HG02852 (cell line): Measurements from ENCODE around the gene ORM1.

Experiments used
- ATAC-seq: cut with Tn5 transposase; IDR thresholded peaks from one replicate; pipeline ENCODE4 v1.9.1; 2021; ENCODE audit warnings: mild to moderate bottlenecking, moderate library complexity; ENCODE audit not compliant: unreplicated experiment

Gene ORM1

DNA sequence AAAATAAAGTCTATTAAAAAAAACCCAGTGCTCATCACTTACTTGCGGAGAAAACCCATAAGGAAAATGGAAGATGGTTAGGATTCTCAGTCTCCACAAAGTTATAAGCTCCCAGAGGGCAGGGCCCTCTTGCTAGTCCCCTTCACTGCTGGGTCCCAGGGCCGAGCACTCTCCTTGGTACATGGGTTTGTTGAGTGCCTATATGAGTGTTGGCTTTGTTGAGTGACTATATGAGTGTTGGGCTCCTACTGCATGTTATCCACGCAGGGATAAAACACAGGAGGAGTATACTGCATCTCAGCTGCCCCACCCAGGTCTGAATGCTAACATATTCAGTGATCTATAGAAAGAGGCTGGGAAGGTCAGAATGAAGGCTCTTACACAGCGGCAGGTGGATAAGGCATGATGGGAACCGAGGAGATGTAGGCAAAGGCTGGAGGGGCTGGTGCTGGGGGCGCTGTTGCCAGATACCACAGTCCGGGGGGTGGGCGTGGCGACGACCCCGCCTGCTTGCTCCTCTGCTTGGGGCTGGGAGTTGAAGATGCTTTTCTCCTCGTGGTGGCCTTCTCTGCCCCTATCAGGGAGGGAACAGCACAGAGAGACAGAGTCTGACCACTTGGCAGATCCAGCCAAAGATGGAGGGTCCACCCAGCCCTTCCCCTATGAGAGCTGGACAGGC, 18.4 kb downstream of the ORM1 start:
- ATAC-seq = no peak

GRCh38 chr9:114341991-114342390, 19.1 kb downstream of the ORM1 start:
- no peak for ATAC-seq

DNA sequence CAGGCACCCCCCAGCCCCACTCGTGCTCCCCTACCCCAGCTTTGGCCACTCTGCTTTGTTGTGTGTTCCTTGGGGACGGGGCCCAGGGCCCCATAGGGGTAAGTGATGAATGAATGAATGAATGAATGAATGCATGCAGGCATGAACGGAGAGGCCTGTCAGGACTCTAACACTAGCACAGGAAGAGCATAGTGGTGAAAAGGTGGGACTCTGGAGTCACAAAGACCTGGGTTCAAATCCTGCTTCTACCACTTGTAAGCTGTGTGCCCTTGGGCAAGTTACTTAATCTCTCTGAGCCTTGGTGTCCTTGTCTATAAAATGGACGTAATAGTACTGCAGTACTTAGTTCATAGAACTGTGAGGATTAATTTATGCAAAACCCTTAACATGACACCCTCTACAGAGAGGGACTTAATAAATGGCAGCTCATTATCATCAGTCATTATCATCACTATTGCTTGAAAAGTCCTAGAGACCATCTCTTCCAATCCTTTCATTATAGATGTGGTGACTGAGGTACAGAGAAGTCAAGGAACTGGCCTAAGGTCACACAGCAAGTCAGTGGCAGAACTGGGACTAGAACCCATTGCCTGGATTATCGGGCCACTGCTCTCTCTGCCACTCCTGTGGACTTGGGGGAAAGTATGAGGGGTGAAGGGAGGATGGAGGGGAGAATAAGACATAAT, 20.0 kb downstream of the ORM1 start:
- no peak for ATAC-seq

DNA sequence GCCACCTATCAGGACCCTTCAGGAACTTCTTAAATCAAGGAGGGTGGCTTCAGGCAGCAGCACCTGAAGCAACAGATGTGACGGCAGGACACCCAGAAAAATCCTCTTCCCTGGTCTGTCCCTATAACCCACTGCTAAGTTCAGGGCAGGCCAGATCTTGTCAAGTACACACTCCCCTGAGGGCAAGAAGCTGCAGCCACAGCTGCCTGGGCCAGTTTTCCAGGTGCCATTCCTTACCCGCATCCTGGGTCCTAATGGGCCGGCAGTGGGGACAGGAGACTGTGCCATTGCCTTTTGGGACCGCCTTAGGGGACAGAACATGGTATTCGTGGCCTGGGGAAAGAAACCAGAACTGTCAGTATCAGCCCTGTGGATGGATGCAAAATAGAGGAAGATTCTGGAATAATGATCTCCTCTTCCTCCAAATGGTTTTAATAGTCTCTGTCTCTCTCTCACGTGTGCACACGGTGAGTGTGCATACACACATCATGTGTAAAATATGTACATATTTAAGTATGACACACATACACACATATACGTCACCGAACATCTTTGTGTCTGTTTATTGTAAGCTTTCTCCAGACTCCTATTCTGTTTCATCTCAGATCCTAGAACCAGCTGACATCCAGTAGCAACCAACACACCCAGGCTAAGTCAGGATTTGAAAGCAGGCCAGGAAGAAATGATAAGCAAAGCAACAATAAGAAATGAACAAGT, 20.7 kb downstream of the ORM1 start:
- no peak for ATAC-seq

GRCh38 chr9:114344188-114344566, 21.3 kb downstream of the ORM1 start:
- ATAC-seq = no peak

DNA sequence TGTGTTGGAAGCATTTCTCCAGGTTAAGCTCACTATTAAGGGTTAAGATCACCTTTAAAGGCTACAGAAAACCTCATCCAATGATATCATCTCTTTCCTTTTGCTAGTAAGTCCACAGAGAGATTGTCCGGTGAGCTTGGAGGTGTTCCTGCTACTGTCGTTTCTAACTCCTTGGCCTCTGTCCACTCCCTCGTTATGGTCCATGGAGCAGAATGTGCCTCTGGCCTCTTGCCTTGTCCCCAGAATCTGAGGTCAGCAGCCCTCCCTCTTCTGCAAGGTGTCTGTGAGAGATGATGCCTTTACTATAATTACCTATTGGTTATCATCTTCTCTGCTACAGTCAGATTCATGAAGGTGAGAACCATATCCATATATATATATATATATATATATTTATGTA, 21.8 kb downstream of the ORM1 start:
- ATAC-seq = no peak

GRCh38 chr9:114345493-114346065, 22.7 kb downstream of the ORM1 start:
- ATAC-seq = no peak

- ATAC-seq = no peak
Observed at GRCh38 chr9:114346146-114346545, 23.2 kb downstream of the ORM1 start.

DNA sequence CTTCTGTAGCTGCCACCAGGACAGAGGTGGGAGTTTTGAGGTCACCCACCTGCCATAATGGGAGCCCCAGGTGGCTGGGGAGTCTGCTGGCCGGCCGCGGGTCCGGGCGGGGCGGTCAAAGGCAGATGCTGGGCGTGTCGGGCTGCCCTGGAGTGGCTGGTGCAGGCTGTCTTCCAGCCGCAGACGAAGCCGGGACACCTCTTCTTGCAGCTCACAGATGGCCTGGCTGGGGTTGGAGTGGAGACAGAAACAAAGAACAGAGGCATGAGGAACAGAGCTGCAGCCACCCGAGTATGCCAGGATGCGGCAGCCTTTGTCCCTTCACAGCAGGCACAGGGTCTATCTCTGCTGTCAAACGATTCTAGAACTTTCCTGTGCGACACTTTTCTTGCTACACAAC, 24.8 kb downstream of the ORM1 start:
- ATAC-seq = no peak

DNA sequence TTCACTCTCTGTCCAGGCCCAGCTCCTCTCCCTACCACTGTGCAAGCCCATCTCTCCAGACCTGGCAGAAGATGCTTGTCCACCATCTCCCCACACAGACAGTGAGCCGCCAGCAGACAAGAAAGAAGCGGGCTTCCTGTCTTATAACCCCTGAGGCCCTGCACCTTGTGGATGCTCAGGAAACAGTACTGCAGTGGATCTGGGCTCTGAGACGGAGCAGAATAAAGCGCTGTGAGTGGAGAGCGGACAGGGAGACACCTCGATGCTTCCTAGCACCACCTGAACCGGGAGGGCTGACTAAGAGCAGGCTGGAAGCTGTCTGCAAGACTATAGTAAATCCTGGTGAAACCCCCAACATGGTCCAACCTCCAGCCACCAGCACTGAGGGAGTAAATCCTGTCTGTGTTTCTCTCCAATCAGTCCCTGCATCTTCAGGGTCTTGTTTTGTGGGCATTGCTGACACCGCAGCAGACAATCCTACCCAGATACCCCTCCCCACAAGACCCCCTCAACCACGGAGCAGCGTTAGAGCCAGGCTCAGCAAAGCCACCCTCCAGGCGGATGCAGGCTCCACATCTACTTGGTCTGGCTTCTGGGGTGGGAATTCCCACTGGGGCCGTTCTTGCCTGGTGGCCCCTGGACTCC, 25.5 kb downstream of the ORM1 start:
- ATAC-seq = no peak

GRCh38 chr9:114348906-114349482, 26.1 kb downstream of the ORM1 start:
- ATAC-seq = peak; percentile 82

GRCh38 chr9:114349713-114350480, 27.0 kb downstream of the ORM1 start:
- no peak for ATAC-seq

DNA sequence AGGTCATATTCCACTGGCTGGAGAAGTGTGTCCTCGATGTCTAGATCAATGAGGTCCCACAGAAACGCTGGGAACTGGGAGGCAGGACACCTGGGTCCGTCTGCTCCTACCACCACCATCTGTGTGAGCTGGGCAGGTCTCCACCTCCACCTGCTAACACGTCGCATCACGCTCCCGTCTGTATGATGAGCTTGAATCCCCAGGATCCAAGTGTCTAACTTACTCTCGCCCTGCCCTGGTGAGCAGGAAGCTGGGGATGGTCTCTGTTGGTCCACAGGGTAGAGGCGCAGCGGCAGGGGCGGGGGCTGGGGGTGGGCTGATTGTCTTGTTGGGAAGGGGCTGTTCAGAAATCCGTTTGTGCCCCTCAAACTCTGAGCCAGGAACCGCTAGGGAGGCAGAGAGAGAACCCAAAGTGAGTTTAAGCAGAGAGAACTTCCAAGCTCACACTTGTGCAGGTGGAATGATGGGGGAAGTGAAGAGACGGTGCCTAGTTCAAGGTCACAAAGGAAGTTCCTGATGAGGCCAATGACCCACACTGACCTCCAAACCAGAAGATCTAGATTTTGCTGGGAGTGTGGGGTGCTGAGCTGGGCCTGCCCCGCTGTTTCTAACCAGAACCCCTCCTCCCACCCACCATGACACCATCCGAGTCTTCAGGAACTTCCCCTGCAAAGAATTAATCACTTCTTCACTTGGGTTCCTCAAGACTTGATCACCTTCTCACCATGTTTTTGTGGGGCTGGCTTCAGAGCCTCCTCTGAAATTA, 27.9 kb downstream of the ORM1 start:
- ATAC-seq = no peak

- ATAC-seq = no peak
Observed at GRCh38 chr9:114351932-114352331, 29.0 kb downstream of the ORM1 start.

- no peak for ATAC-seq
Observed at GRCh38 chr9:114355821-114356220, 32.9 kb downstream of the ORM1 start.

- ATAC-seq = no peak
Observed at GRCh38 chr9:114356792-114357191, 33.9 kb downstream of the ORM1 start.

- no peak for ATAC-seq
Observed at GRCh38 chr9:114357360-114357759, 34.5 kb downstream of the ORM1 start.

DNA sequence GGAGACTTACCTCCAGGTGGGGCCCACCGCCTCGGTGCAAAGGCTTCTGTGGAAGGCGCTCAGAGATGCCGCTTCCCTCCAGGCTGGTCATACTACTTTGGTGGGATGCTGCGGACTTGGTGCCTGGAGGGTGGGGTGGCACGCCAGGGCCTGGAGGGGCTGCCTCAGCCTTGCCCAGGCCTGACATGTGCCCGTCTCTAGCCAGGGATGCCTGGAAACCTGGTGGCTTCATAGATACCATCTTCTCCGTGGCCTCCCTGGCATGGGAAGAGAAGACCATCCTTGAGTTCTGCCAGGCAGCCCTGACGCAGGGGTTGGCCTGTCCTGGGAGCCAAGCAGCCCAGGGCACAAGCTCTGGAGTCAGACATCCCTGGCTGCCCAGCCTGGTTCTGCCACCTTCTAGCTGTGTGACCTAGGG, 35.0 kb downstream of the ORM1 start:
- no peak for ATAC-seq

- ATAC-seq = no peak
Observed at GRCh38 chr9:114359801-114360200, 36.9 kb downstream of the ORM1 start.
